Lower leg skin (tissue), 4 donors: ENCODE measurements around the gene ZNF408. TPM values are rescaled to one million over a fixed set of nuclear protein-coding genes. Genes with fewer than 3 reads are reported as not detected.

ENCODE experiments used
- DNase-seq, 2 donors: peaks; one replicate each; pipeline ENCODE4 v3.0.0-alpha.2; 2019; ENCODE audit warnings: low spot score in 2 of 2
- H3K4me3 ChIP-seq: fragments of 200-600 bp; sonication (generic); 2 replicates; pipeline ENCODE4 v1.5.1; 2017; ENCODE audit warnings: mild to moderate bottlenecking, low read depth; ENCODE audit not compliant: poor library complexity, severe bottlenecking
- POLR2A ChIP-seq, 2 donors: fragments of 450-650 bp; IDR thresholded peaks; one replicate each; pipeline ENCODE4 v1.6.1; 2016 to 2017; ENCODE audit warnings: antibody characterized with exemption in 2 of 2, mild to moderate bottlenecking in 1 of 2, moderate library complexity in 1 of 2
- WGBS, 2 donors: methylation state at CpG; one replicate each; pipeline ENCODE4 v1.1.5; 2018; 5-methylcytosine and 5-hydroxymethylcytosine counted together
- intact Hi-C: fragments of 100-400 bp; cut with DNase I; formaldehyde crosslinking; loops from one replicate; pipeline ENCODE4 v1.15.0; 2023; ENCODE audit warnings: low total_unique reads
- total RNA-seq, 4 donors: library from RNA; depleted of rRNA; stranded (reverse); fragments of >200 nt; gene quantifications; one replicate each; pipeline ENCODE4 v1.1.0, GENCODE V29; 2016
- TF ChIP-seq, protein P1 (sequence below), 3 donors: fragments of 450-650 bp; IDR thresholded peaks; one replicate each; pipeline ENCODE4 v1.5.1; 2016; ENCODE audit warnings: antibody characterized with exemption in 3 of 3, mild to moderate bottlenecking in 3 of 3, moderate library complexity in 2 of 3

Gene ZNF408
- total RNA-seq, 4 donors from 2014 or later, result 11.2 to 28.9 (median 16.2) TPM

DNA sequence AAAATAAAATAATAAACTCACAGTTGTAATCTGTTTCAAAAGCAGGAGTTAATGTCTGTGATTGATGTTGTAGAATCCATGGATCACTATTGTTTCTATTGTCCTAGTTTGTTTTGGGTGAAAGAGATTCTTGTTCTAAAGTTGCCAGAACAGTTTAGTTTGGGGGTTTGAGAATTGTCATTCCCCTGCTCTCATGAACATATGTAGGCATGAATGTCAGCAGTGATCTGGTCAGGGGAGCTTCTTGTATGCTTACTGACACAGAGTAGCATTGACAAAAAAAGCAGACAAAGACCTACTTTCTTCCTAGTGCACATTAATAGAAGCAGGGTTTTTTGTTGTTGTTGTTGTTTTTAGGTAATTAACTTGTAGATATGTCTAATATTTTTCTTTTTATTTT is 39.0 kb upstream of the ZNF408 start:
- no peak for DNase-seq
- H3K4me3 ChIP-seq, result no peak overlapping the region
- intact Hi-C loops, result no loop called here
- TF ChIP-seq, protein P1, sequence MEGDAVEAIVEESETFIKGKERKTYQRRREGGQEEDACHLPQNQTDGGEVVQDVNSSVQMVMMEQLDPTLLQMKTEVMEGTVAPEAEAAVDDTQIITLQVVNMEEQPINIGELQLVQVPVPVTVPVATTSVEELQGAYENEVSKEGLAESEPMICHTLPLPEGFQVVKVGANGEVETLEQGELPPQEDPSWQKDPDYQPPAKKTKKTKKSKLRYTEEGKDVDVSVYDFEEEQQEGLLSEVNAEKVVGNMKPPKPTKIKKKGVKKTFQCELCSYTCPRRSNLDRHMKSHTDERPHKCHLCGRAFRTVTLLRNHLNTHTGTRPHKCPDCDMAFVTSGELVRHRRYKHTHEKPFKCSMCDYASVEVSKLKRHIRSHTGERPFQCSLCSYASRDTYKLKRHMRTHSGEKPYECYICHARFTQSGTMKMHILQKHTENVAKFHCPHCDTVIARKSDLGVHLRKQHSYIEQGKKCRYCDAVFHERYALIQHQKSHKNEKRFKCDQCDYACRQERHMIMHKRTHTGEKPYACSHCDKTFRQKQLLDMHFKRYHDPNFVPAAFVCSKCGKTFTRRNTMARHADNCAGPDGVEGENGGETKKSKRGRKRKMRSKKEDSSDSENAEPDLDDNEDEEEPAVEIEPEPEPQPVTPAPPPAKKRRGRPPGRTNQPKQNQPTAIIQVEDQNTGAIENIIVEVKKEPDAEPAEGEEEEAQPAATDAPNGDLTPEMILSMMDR (IDR thresholded peaks at IDR 0.05), result no peak
- TF ChIP-seq POLR2A (IDR thresholded peaks at IDR 0.05), result no peak

DNA sequence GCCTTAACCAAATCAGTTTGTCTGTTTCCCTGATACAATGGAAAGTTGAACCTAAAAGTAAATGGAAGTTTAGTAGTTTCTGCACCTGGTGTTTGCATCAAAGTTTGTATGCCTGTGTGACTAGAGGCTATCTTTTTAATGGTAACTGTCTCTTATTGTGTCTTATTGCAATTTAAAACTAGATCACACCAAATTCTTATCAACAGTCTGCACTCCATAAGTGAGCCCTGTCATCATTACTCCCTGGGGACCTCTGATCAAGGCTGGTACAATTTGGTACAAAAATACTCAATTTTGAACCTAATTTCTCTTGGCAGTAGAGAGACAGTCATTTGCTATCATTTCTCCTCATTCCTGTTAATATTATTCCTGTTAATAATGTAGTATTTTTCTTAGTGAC is 38.5 kb upstream of the ZNF408 start:
- TF ChIP-seq, protein P1 (IDR thresholded peaks at IDR 0.05), result no peak
- no peak for TF ChIP-seq POLR2A (IDR thresholded peaks at IDR 0.05)
- no peak overlapping the region for H3K4me3 ChIP-seq
- DNase-seq, result no peak
- intact Hi-C loops, result no loop called here

DNA sequence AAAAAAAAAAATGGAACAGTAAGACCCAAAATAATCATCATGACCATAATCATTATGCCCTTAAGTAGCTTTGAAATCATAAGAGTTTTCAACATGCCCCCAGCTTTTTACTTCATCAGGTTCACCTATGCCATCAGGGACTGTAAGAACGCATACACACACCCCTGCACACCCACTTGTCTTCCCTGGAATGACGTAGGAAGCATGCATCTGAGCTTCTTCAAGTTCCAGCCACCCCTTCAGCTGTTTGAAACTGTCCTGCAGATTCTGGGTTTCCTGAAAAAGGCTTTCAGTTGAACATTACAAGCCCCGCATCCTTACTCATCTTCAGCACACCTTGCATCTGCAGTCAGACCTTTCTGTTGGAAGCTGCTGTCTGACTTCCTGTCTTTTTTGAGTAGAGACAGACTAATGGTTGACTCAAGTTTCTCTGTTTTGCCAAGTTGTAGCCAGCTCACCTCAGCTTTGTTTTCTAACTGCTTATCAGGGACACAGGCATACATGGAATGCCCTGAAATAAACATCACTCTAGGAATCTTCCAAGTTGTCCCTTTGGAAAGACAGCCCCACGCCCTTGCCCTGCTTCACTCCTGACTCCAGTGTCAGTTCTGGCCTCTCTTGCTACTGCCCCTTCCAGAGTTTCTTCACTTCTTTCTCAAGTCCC is 37.4 kb upstream of the ZNF408 start:
- 88 to 89% methylated on average over 4 of the region's 4 CpGs for WGBS, 2 donors
- DNase-seq, result no peak

DNA sequence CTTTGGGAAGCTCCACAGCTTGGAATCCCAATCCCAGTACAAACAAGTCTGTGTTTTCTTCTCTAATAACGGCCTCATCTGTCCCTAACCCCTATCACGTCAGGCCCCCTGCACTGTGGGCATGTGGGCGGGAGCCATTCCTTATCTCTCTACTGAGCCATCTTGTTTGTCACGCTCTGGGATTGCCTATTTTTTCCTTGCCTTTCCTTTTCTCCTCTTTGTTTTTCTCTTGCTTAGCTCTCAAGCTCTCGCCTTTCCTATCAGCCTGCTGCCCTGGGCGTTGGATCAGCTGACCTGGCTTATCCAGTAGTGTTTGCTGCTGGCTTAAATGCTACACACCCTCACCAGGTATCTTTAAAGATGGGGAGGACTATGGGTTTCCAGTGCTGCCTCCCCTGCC is 36.2 kb upstream of the ZNF408 start:
- intact Hi-C loops, result no loop called here
- 67 to 72% methylated on average over 6 of the region's 6 CpGs for WGBS, 2 donors
- H3K4me3 ChIP-seq, result no peak overlapping the region
- DNase-seq, result no peak
- TF ChIP-seq, protein P1 (IDR thresholded peaks at IDR 0.05), result no peak
- no peak for TF ChIP-seq POLR2A (IDR thresholded peaks at IDR 0.05)

More for the DNA sequence above, 37.4 kb upstream of the ZNF408 start:
- TF ChIP-seq POLR2A (IDR thresholded peaks at IDR 0.05), result no peak
- TF ChIP-seq, protein P1 (IDR thresholded peaks at IDR 0.05), result no peak
- no peak overlapping the region for H3K4me3 ChIP-seq
- intact Hi-C loops, result no loop called here

DNA sequence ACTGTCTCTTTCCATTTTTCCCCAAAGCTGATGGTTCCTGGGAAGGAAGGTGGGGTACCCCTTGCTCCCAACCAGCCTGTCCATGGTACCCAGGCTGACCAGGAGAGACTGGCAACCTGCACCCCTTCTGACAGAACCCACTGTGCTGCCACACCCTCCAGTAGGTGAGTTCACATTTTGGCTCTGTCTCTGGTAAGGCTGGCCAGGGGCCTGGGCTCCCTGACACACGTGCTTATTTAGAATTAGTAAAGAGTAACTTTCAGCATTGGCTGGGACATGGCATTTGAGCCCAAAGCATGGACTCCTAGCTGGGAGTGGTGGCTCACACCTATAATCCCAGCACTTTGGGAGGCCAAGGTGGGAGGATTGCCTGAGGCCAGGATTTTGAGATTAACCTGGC is 35.5 kb upstream of the ZNF408 start:
- 57 to 69% methylated on average over 1 of the region's 1 CpG for WGBS, 2 donors
- no peak overlapping the region for H3K4me3 ChIP-seq
- peak in 1 of 2 donors; percentile 76 for DNase-seq
- no peak for TF ChIP-seq POLR2A (IDR thresholded peaks at IDR 0.05)
- TF ChIP-seq, protein P1 (IDR thresholded peaks at IDR 0.05), result no peak
- intact Hi-C loops, result no loop called here

DNA sequence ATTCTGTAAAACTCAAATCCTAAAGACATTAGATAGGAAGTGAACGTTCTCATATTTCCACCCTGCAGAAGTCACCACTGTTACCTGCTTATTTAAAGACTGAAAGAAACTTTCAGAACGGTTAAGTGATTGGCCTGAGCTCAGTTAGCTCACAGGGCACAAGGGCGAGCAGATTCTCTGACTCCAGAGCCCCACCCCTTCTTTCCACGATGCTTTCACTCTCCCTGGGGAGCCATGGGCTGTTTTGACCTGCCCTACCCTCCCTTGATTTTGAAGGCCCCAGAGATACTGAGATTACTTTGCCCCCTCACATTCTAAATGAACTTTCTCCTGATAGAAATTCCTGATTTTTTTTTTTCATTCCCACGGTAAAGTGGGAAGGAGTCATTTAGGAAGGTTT is 34.3 kb upstream of the ZNF408 start:
- intact Hi-C loops, result no loop called here

More for the DNA sequence above, 34.3 kb upstream of the ZNF408 start:
- DNase-seq, result peak in 1 of 2 donors; percentile 36
- H3K4me3 ChIP-seq, result no peak overlapping the region
- 59 to 61% methylated on average over 5 of the region's 5 CpGs for WGBS, 2 donors
- no peak for TF ChIP-seq POLR2A (IDR thresholded peaks at IDR 0.05)
- TF ChIP-seq, protein P1 (IDR thresholded peaks at IDR 0.05), result no peak
